GM23338 (cell line): ENCODE results near the gene SYNE4. TPM values are rescaled to one million over a fixed set of nuclear protein-coding genes. Genes with fewer than 3 reads are reported as not detected.
"Not testable (repeated sequence)": the region's sequence is repeated elsewhere in the genome, so short reads cannot be mapped to it uniquely, and the experiment has no call there.

Experiments
- ATAC-seq: fragments of 200-7000 bp; cut with Tn5 transposase; 3 replicates; pipeline ENCODE4 v1.9.1; 2020
- DNase-seq: peaks from one replicate; pipeline ENCODE4 v3.0.0-alpha.2; 2015; ENCODE audit warnings: low spot score
- H2AFZ ChIP-seq: fragments of 200-600 bp; sonication (generic); 2 replicates; pipeline ENCODE4 v1.8.0; 2016; ENCODE audit warnings: antibody characterized with exemption, mild to moderate bottlenecking, moderate library complexity
- H3F3A ChIP-seq: fragments of 200-600 bp; sonication (generic); replicated peaks from 2 replicates; pipeline ENCODE4 v1.8.0; 2017; ENCODE audit warnings: antibody characterized with exemption, mixed run types, low read depth
- H3K27ac ChIP-seq: fragments of 200-600 bp; sonication (generic); 2 replicates; pipeline ENCODE4 v1.6.1; 2016; ENCODE audit warnings: low read depth
- H3K27me3 ChIP-seq: fragments of 200-600 bp; sonication (generic); 2 replicates; pipeline ENCODE4 v1.8.0; 2016; ENCODE audit warnings: mild to moderate bottlenecking, mixed run types, moderate library complexity; ENCODE audit not compliant: insufficient read depth
- H3K36me3 ChIP-seq: fragments of 200-600 bp; sonication (generic); 2 replicates; pipeline ENCODE4 v1.8.0; 2016; ENCODE audit warnings: mild to moderate bottlenecking; ENCODE audit not compliant: insufficient read depth
- H3K4me1 ChIP-seq: fragments of 200-600 bp; sonication (generic); 2 replicates; pipeline ENCODE4 v1.8.0; 2016; ENCODE audit warnings: mild to moderate bottlenecking, moderate library complexity; ENCODE audit not compliant: insufficient read depth
- H3K4me2 ChIP-seq: fragments of 200-600 bp; sonication (generic); 2 replicates; pipeline ENCODE4 v1.7.1; 2017; ENCODE audit warnings: mixed run types
- H3K4me3 ChIP-seq: fragments of 200-600 bp; sonication (generic); 2 replicates; pipeline ENCODE4 v1.6.1; 2016; ENCODE audit warnings: mixed run types
- H3K79me2 ChIP-seq: fragments of 200-600 bp; sonication (generic); replicated peaks from 2 replicates; pipeline ENCODE4 v1.8.0; 2017; ENCODE audit warnings: mild to moderate bottlenecking; ENCODE audit not compliant: insufficient read depth
- H3K9me2 ChIP-seq: fragments of 200-600 bp; sonication (generic); 2 replicates; pipeline ENCODE4 v1.8.0; 2017; ENCODE audit not compliant: insufficient read depth
- H4K20me1 ChIP-seq: fragments of 200-600 bp; sonication (generic); replicated peaks from 2 replicates; pipeline ENCODE4 v1.8.0; 2017; ENCODE audit warnings: mild to moderate bottlenecking; ENCODE audit not compliant: insufficient read depth
- H3K27ac Mint-ChIP-seq: 2 replicates; pipeline ENCODE4 v1.8.0; 2020; ENCODE audit warnings: inconsistent platforms, mild to moderate bottlenecking, moderate library complexity, mixed read lengths
- H3K27me3 Mint-ChIP-seq: 3 replicates; pipeline ENCODE4 v1.8.0; 2022; ENCODE audit warnings: low read depth, mild to moderate bottlenecking, moderate library complexity, mixed read lengths, inconsistent platforms; ENCODE audit not compliant: insufficient read depth, poor library complexity
- H3K36me3 Mint-ChIP-seq: 3 replicates; pipeline ENCODE4 v1.8.0; 2021; ENCODE audit warnings: low read depth, mild to moderate bottlenecking, inconsistent platforms, moderate library complexity, mixed read lengths
- H3K4me1 Mint-ChIP-seq: 3 replicates; pipeline ENCODE4 v1.8.0; 2020; ENCODE audit warnings: mild to moderate bottlenecking, inconsistent platforms, mixed read lengths
- H3K4me3 Mint-ChIP-seq: 3 replicates; pipeline ENCODE4 v1.8.0; 2021; ENCODE audit warnings: moderate library complexity, mild to moderate bottlenecking, inconsistent platforms, mixed read lengths
- H3K9me3 Mint-ChIP-seq: 3 replicates; pipeline ENCODE4 v1.8.0; 2020; ENCODE audit warnings: moderate library complexity, mild to moderate bottlenecking, inconsistent platforms, mixed read lengths
- CREB1 ChIP-seq: fragments of 250-450 bp; sonication (Bioruptor Pico); IDR thresholded peaks from 2 replicates; pipeline ENCODE4 v1.5.0; 2020; ENCODE audit warnings: low read depth, mild to moderate bottlenecking, moderate library complexity
- EZH2 ChIP-seq: fragments of 200-600 bp; sonication (generic); IDR thresholded peaks from one replicate; pipeline ENCODE4 v1.8.0; 2017; ENCODE audit warnings: antibody characterized with exemption, mild to moderate bottlenecking, low read depth; ENCODE audit not compliant: unreplicated experiment
- EZH2phosphoT487 ChIP-seq: fragments of 200-600 bp; sonication (generic); IDR thresholded peaks from one replicate; pipeline ENCODE4 v1.8.1; 2018; ENCODE audit warnings: antibody characterized with exemption; ENCODE audit not compliant: unreplicated experiment
- JUNB ChIP-seq: IDR thresholded peaks from one replicate; pipeline ENCODE4 v1.6.1; 2016; ENCODE audit warnings: antibody characterized with exemption; ENCODE audit not compliant: unreplicated experiment
- NANOG ChIP-seq: IDR thresholded peaks from 2 replicates; pipeline ENCODE4 v1.6.1; 2016; ENCODE audit warnings: antibody characterized with exemption, borderline replicate concordance
- REST ChIP-seq: IDR thresholded peaks from one replicate; pipeline ENCODE4 v1.6.1; 2018; ENCODE audit warnings: antibody characterized with exemption; ENCODE audit not compliant: unreplicated experiment
- STAT1 ChIP-seq: IDR thresholded peaks from one replicate; pipeline ENCODE4 v1.6.1; 2016; ENCODE audit warnings: antibody characterized with exemption; ENCODE audit not compliant: unreplicated experiment
- ZNF114 ChIP-seq: fragments of 250-450 bp; sonication (Bioruptor Pico); IDR thresholded peaks from 2 replicates; pipeline ENCODE4 v1.5.0; 2020; ENCODE audit warnings: mild to moderate bottlenecking, moderate library complexity
- ZNF331 ChIP-seq: fragments of 250-450 bp; sonication (Bioruptor Pico); IDR thresholded peaks from 2 replicates; pipeline ENCODE4 v1.5.0; 2020; ENCODE audit warnings: low read depth, mild to moderate bottlenecking, moderate library complexity
- ZNF462 ChIP-seq: fragments of 250-450 bp; sonication (Bioruptor Pico); IDR thresholded peaks from 2 replicates; pipeline ENCODE4 v1.5.0; 2020; ENCODE audit warnings: mild to moderate bottlenecking, moderate library complexity
- polyA plus RNA-seq: library from polyadenylated mRNA; unstranded; fragments of >200 nt; fragmentation: Nextera tagmentation; extraction: Ambion mirVana; gene quantifications from 2 replicates; pipeline ENCODE4 v1.2.1, GENCODE V29; 2016
- total RNA-seq: library from RNA; depleted of rRNA; stranded (reverse); fragments of >200 nt; shearing (Covaris generic); gene quantifications from 2 replicates; pipeline ENCODE4 v1.2.3, GENCODE V29; 2014

Gene SYNE4
- total and polyA plus RNA-seq, 2 experiments from 2014 or later, result 26.1 to 49.8 TPM

GRCh38 chr19:35957411-35957810, 51.2 kb downstream of the SYNE4 start:
- not testable (repeated sequence) for H3K79me2 ChIP-seq, H3K4me3 ChIP-seq, H2AFZ ChIP-seq, H3K9me3 Mint-ChIP-seq, H3K9me2 ChIP-seq, H3K27ac ChIP-seq, H3K4me3 Mint-ChIP-seq, H3K36me3 Mint-ChIP-seq, H3K4me1 ChIP-seq, H3K4me2 ChIP-seq, H3K4me1 Mint-ChIP-seq, DNase-seq, H3K27ac Mint-ChIP-seq, H4K20me1 ChIP-seq, H3F3A ChIP-seq, H3K36me3 ChIP-seq, ATAC-seq
- peaks cover 36% of the 10 kb centered on the region for H3K27me3 Mint-ChIP-seq
- H3K27me3 ChIP-seq, result peaks cover 43% of the 10 kb centered on the region

- Mint-ChIP-seq H3K36me3 (no peaks in the 10 kb centered on the region), H3K9me3 (no peaks in the 10 kb centered on the region), H3K4me3 (no peak overlapping the region), H3K4me1 (peaks cover 4% of the 10 kb centered on the region), H3K27ac (no peak overlapping the region), H3K27me3 (peaks cover 36% of the 10 kb centered on the region)
- DNase-seq, result no peak
- Histone ChIP-seq H3K79me2 (no peaks in the 10 kb centered on the region), H3K4me3 (no peak overlapping the region), H3K27me3 (peaks cover 40% of the 10 kb centered on the region), H3K27ac (no peak overlapping the region), H2AFZ (no peak overlapping the region), H3K36me3 (no peaks in the 10 kb centered on the region), H3K9me2 (no peaks in the 10 kb centered on the region), H3K4me1 (no peaks in the 10 kb centered on the region), H4K20me1 (no peaks in the 10 kb centered on the region), H3F3A (no peaks in the 10 kb centered on the region), H3K4me2 (no peak overlapping the region)
- ATAC-seq, result no peak
- TF ChIP-seq NANOG (no peak), REST (no peak), EZH2 (no peak), ZNF462 (CRISPR knock-in tag) (no peak), ZNF114 (CRISPR knock-in tag) (no peak), STAT1 (no peak), CREB1 (CRISPR knock-in tag) (no peak), JUNB (no peak), EZH2phosphoT487 (no peak), ZNF331 (CRISPR knock-in tag) (no peak)
These were observed 52.6 kb downstream of the SYNE4 start for GRCh38 chr19:35955881-35956634.
